WTC11 (cell line): ENCODE results near the gene LY6G6C. TPM values are rescaled to one million over a fixed set of nuclear protein-coding genes. Genes with fewer than 3 reads are reported as not detected.

Source experiments
- ATAC-seq: fragments of 200-7000 bp; cut with Tn5 transposase; 2 replicates; pipeline ENCODE4 v1.10.0; 2021; ENCODE audit warnings: mild to moderate bottlenecking, moderate library complexity
- CTCF ChIA-PET: fragments of 300-600 bp; sonication (Branson Sonifier 250); formaldehyde crosslinking; loops from one replicate; lab custom pipeline; 2021; ENCODE audit warnings: antibody characterized with exemption; lab: Charles Lee
- POLR2A ChIA-PET: fragments of 350-600 bp; sonication (Branson Sonifier 250); formaldehyde crosslinking; loops from one replicate; lab custom pipeline; 2021; ENCODE audit warnings: antibody characterized with exemption; lab: Charles Lee
- DNase-seq: peaks from one replicate; pipeline ENCODE4 v3.0.0; 2021; ENCODE audit warnings: low spot score
- H3K27ac Mint-ChIP-seq: 2 replicates; pipeline ENCODE4 v1.8.0; 2021; ENCODE audit warnings: mixed read lengths
- H3K27me3 Mint-ChIP-seq: 2 replicates; pipeline ENCODE4 v1.8.0; 2021; ENCODE audit warnings: low read depth, mild to moderate bottlenecking, moderate library complexity, mixed read lengths
- H3K36me3 Mint-ChIP-seq: 2 replicates; pipeline ENCODE4 v1.8.0; 2021; ENCODE audit warnings: mixed read lengths
- H3K4me1 Mint-ChIP-seq: 2 replicates; pipeline ENCODE4 v1.8.0; 2022; ENCODE audit warnings: mixed read lengths
- H3K4me3 Mint-ChIP-seq: 2 replicates; pipeline ENCODE4 v1.8.0; 2021; ENCODE audit warnings: mild to moderate bottlenecking, moderate library complexity, mixed read lengths
- H3K9me3 Mint-ChIP-seq: 2 replicates; pipeline ENCODE4 v1.8.0; 2021; ENCODE audit warnings: mixed read lengths
- CDX4 ChIP-seq: fragments of 250-450 bp; sonication (Bioruptor Pico); IDR thresholded peaks from 2 replicates; pipeline ENCODE4 v1.9.0; 2021; ENCODE audit warnings: moderate library complexity, mild to moderate bottlenecking, inconsistent platforms, borderline replicate concordance
- CTCF ChIP-seq: fragments of 200-600 bp; IDR thresholded peaks from 2 replicates; pipeline ENCODE4 v1.8.0; 2022; ENCODE audit warnings: antibody characterized with exemption
- E2F1 ChIP-seq: sonication (generic); formaldehyde crosslinking; IDR thresholded peaks from 2 replicates; pipeline ENCODE4 v1.8.0; 2022; ENCODE audit warnings: mild to moderate bottlenecking, missing genetic modification reagents
- E2F4 ChIP-seq: sonication (generic); formaldehyde crosslinking; IDR thresholded peaks from 2 replicates; pipeline ENCODE4 v1.8.1; 2022; ENCODE audit warnings: low read depth, mild to moderate bottlenecking, moderate library complexity, missing genetic modification reagents, borderline replicate concordance
- ESRRA ChIP-seq: sonication (generic); formaldehyde crosslinking; IDR thresholded peaks from 2 replicates; pipeline ENCODE4 v1.8.1; 2022; ENCODE audit warnings: mild to moderate bottlenecking, missing genetic modification reagents, borderline replicate concordance
- FOXK1 ChIP-seq: sonication (generic); formaldehyde crosslinking; IDR thresholded peaks from 2 replicates; pipeline ENCODE4 v1.8.0; 2022; ENCODE audit warnings: mild to moderate bottlenecking, moderate library complexity, missing genetic modification reagents
- FOXP1 ChIP-seq: sonication (generic); formaldehyde crosslinking; IDR thresholded peaks from 2 replicates; pipeline ENCODE4 v1.8.0; 2022; ENCODE audit warnings: missing genetic modification reagents, mild to moderate bottlenecking, moderate library complexity, borderline replicate concordance
- FOXP4 ChIP-seq: sonication (generic); formaldehyde crosslinking; IDR thresholded peaks from 2 replicates; pipeline ENCODE4 v1.8.0; 2022; ENCODE audit warnings: mild to moderate bottlenecking, missing genetic modification reagents
- GRHL2 ChIP-seq: fragments of 250-450 bp; sonication (Bioruptor Pico); IDR thresholded peaks from 2 replicates; pipeline ENCODE4 v1.8.0; 2022; ENCODE audit warnings: mild to moderate bottlenecking, moderate library complexity; ENCODE audit not compliant: insufficient replicate concordance, severe bottlenecking
- JUN ChIP-seq: sonication (generic); formaldehyde crosslinking; IDR thresholded peaks from 2 replicates; pipeline ENCODE4 v1.8.0; 2023; ENCODE audit warnings: mild to moderate bottlenecking, missing genetic modification reagents
- MAX ChIP-seq: sonication (generic); formaldehyde crosslinking; IDR thresholded peaks from 2 replicates; pipeline ENCODE4 v1.8.0; 2022; ENCODE audit warnings: mild to moderate bottlenecking, missing genetic modification reagents
- MLX ChIP-seq: sonication (generic); formaldehyde crosslinking; IDR thresholded peaks from 2 replicates; pipeline ENCODE4 v1.8.1; 2023; ENCODE audit warnings: mild to moderate bottlenecking, missing genetic modification reagents, moderate library complexity
- NR3C1 ChIP-seq: sonication (generic); formaldehyde crosslinking; conservative IDR thresholded peaks from 2 replicates; pipeline ENCODE4 v1.8.1; 2023; ENCODE audit warnings: low read depth, mild to moderate bottlenecking, missing genetic modification reagents
- RORB ChIP-seq: fragments of 250-450 bp; sonication (Bioruptor Pico); IDR thresholded peaks from 2 replicates; pipeline ENCODE4 v1.9.0; 2021; ENCODE audit warnings: mild to moderate bottlenecking
- USF2 ChIP-seq: sonication (generic); formaldehyde crosslinking; IDR thresholded peaks from 2 replicates; pipeline ENCODE4 v1.8.1; 2023; ENCODE audit warnings: mild to moderate bottlenecking, missing genetic modification reagents, moderate library complexity
- ZNF138 ChIP-seq: sonication (generic); formaldehyde crosslinking; conservative IDR thresholded peaks from 2 replicates; pipeline ENCODE4 v1.8.1; 2022; ENCODE audit warnings: mild to moderate bottlenecking, moderate library complexity, missing genetic modification reagents
- ZNF232 ChIP-seq: sonication (generic); formaldehyde crosslinking; IDR thresholded peaks from 2 replicates; pipeline ENCODE4 v1.8.0; 2022; ENCODE audit warnings: mild to moderate bottlenecking, missing genetic modification reagents
- ZNF416 ChIP-seq: fragments of 250-450 bp; sonication (Bioruptor Pico); IDR thresholded peaks from 2 replicates; pipeline ENCODE4 v1.9.0; 2021; ENCODE audit warnings: mild to moderate bottlenecking, inconsistent platforms
- ZNF425 ChIP-seq: fragments of 250-450 bp; sonication (Bioruptor Pico); conservative IDR thresholded peaks from 2 replicates; pipeline ENCODE4 v1.9.0; 2021; ENCODE audit warnings: mild to moderate bottlenecking
- ZNF532 ChIP-seq: fragments of 250-450 bp; sonication (Bioruptor Pico); IDR thresholded peaks from 2 replicates; pipeline ENCODE4 v1.9.0; 2021; ENCODE audit warnings: mild to moderate bottlenecking, borderline replicate concordance
- total RNA-seq: library from RNA; stranded (reverse); gene quantifications from 3 replicates; pipeline ENCODE4 v1.2.3, GENCODE V29; 2021

The LY6G6C gene
- total RNA-seq, 1 experiment from 2014 or later = 0.35 TPM

- DNase-seq (no peak), ATAC-seq (no peak)
- ChIA-PET POLR2A (interaction anchor here (0.7 to 4.5 kb wide), 4 partner anchors 9 to 90 kb away, joined by 3 to 32 read pairs (median 4); partner anchors contain the start of genes DDAH2 and HSPA1B), CTCF (interaction anchor here (0.7 to 7.1 kb wide), 19 partner anchors 8 to 215 kb away, joined by 3 to 62 read pairs (median 4); partner anchors contain the start of genes BAG6, C6orf47, DDAH2 and HSPA1A)
- Mint-ChIP-seq H3K27ac (peak overlapping the region; percentile 61), H3K9me3 (no peaks in the 10 kb centered on the region), H3K4me1 (peaks cover 41% of the 10 kb centered on the region), H3K27me3 (no peaks in the 10 kb centered on the region; the same call in 1 of the 2 replicates), H3K4me3 (peak overlapping the region; percentile 93), H3K36me3 (peaks cover 22% of the 10 kb centered on the region)
- TF ChIP-seq USF2 (CRISPR knock-in tag) (no peak), FOXP1 (CRISPR knock-in tag) (no peak), NR3C1 (CRISPR knock-in tag) (no peak), FOXK1 (no peak), ZNF425 (CRISPR knock-in tag) (no peak), ZNF138 (CRISPR knock-in tag) (no peak), MLX (CRISPR knock-in tag) (no peak), GRHL2 (no peak), CDX4 (CRISPR knock-in tag) (no peak), ZNF416 (CRISPR knock-in tag) (no peak), ESRRA (CRISPR knock-in tag) (no peak), E2F4 (CRISPR knock-in tag) (no peak), MAX (no peak), JUN (no peak), FOXP4 (CRISPR knock-in tag) (no peak), ZNF532 (CRISPR knock-in tag) (no peak), ZNF232 (CRISPR knock-in tag) (no peak), E2F1 (CRISPR knock-in tag) (no peak), CTCF (no peak), RORB (CRISPR knock-in tag) (no peak)
These were observed 15.9 kb upstream of the LY6G6C start for GRCh38 chr6:31737315-31737990.
